NCI-H146 treated with DMSO at 0.1 percent for 48 hours (cell line): ENCODE data around the gene KLHL26.
"Not testable (repeated sequence)": the region's sequence is repeated elsewhere in the genome, so short reads cannot be mapped to it uniquely, and the experiment has no call there.

Source experiments
- DNase-seq: peaks from one replicate; lab custom pipeline; 2025; ENCODE audit not compliant: unreplicated experiment; lab: John Stamatoyannopoulos, UW

KLHL26 gene

GRCh38 chr19:18662972-18663732, 26.3 kb downstream of the KLHL26 start:
- no peak for DNase-seq

GRCh38 chr19:18663940-18664530, 27.2 kb downstream of the KLHL26 start:
- no peak for DNase-seq

GRCh38 chr19:18665771-18666202, 29.0 kb downstream of the KLHL26 start:
- no peak for DNase-seq

- no peak for DNase-seq
Measured at GRCh38 chr19:18666317-18666716, 29.5 kb downstream of the KLHL26 start.

- DNase-seq = no peak
Measured at GRCh38 chr19:18666784-18667183, 30.0 kb downstream of the KLHL26 start.

GRCh38 chr19:18667531-18668251, 30.9 kb downstream of the KLHL26 start:
- DNase-seq = no peak

- no peak for DNase-seq
Measured at GRCh38 chr19:18668252-18668631, 31.4 kb downstream of the KLHL26 start.

- no peak for DNase-seq
Measured at GRCh38 chr19:18668744-18669523, 32.1 kb downstream of the KLHL26 start.

GRCh38 chr19:18669524-18669817, 32.6 kb downstream of the KLHL26 start:
- no peak for DNase-seq

- DNase-seq = no peak
Measured at GRCh38 chr19:18669883-18670282, 33.1 kb downstream of the KLHL26 start.

GRCh38 chr19:18670312-18670711, 33.5 kb downstream of the KLHL26 start:
- DNase-seq = no peak

- DNase-seq = no peak
Measured at GRCh38 chr19:18671303-18672043, 34.6 kb downstream of the KLHL26 start.

GRCh38 chr19:18672044-18672451, 35.2 kb downstream of the KLHL26 start:
- no peak for DNase-seq

- no peak for DNase-seq
Measured at GRCh38 chr19:18672606-18673337, 35.9 kb downstream of the KLHL26 start.

- no peak for DNase-seq
Measured at GRCh38 chr19:18674616-18675015, 37.8 kb downstream of the KLHL26 start.

- DNase-seq = no peak
Measured at GRCh38 chr19:18675779-18676178, 39.0 kb downstream of the KLHL26 start.

GRCh38 chr19:18676692-18677091, 39.9 kb downstream of the KLHL26 start:
- no peak for DNase-seq

- no peak for DNase-seq
Measured at GRCh38 chr19:18677156-18677555, 40.3 kb downstream of the KLHL26 start.

GRCh38 chr19:18680148-18680547, 43.3 kb downstream of the KLHL26 start:
- DNase-seq = not testable (repeated sequence)

- DNase-seq = no peak
Measured at GRCh38 chr19:18682807-18683108, 45.9 kb downstream of the KLHL26 start.
